IMR-90 (cell line): ENCODE data around the gene ELFN1.

Source experiments
- CHD1 ChIP-seq: IDR thresholded peaks from 2 replicates; pipeline ENCODE4 v1.6.1; 2012; ENCODE audit warnings: low read depth, low read length, improper control_type of control experiment
- RCOR1 ChIP-seq: IDR thresholded peaks from 2 replicates; pipeline ENCODE4 v1.6.1; 2012; ENCODE audit warnings: mild to moderate bottlenecking, low read length, improper control_type of control experiment; ENCODE audit not compliant: insufficient replicate concordance

GRCh38 chr7:1620835-1621234 is 49.2 kb upstream of the ELFN1 start:
- TF ChIP-seq CHD1 (no peak), RCOR1 (no peak)
